GM23338 (cell line): Measurements from ENCODE around the gene TENM4. TPM values are rescaled to one million over a fixed set of nuclear protein-coding genes. Genes with fewer than 3 reads are reported as not detected.

Experiments
- ATAC-seq: fragments of 200-7000 bp; cut with Tn5 transposase; 3 replicates; pipeline ENCODE4 v1.9.1; 2020
- DNase-seq: peaks from one replicate; pipeline ENCODE4 v3.0.0-alpha.2; 2015; ENCODE audit warnings: low spot score
- H2AFZ ChIP-seq: fragments of 200-600 bp; sonication (generic); 2 replicates; pipeline ENCODE4 v1.8.0; 2016; ENCODE audit warnings: antibody characterized with exemption, mild to moderate bottlenecking, moderate library complexity
- H3F3A ChIP-seq: fragments of 200-600 bp; sonication (generic); replicated peaks from 2 replicates; pipeline ENCODE4 v1.8.0; 2017; ENCODE audit warnings: antibody characterized with exemption, mixed run types, low read depth
- H3K27ac ChIP-seq: fragments of 200-600 bp; sonication (generic); 2 replicates; pipeline ENCODE4 v1.6.1; 2016; ENCODE audit warnings: low read depth
- H3K27me3 ChIP-seq: fragments of 200-600 bp; sonication (generic); 2 replicates; pipeline ENCODE4 v1.8.0; 2016; ENCODE audit warnings: mild to moderate bottlenecking, mixed run types, moderate library complexity; ENCODE audit not compliant: insufficient read depth
- H3K36me3 ChIP-seq: fragments of 200-600 bp; sonication (generic); 2 replicates; pipeline ENCODE4 v1.8.0; 2016; ENCODE audit warnings: mild to moderate bottlenecking; ENCODE audit not compliant: insufficient read depth
- H3K4me1 ChIP-seq: fragments of 200-600 bp; sonication (generic); 2 replicates; pipeline ENCODE4 v1.8.0; 2016; ENCODE audit warnings: mild to moderate bottlenecking, moderate library complexity; ENCODE audit not compliant: insufficient read depth
- H3K4me2 ChIP-seq: fragments of 200-600 bp; sonication (generic); 2 replicates; pipeline ENCODE4 v1.7.1; 2017; ENCODE audit warnings: mixed run types
- H3K4me3 ChIP-seq: fragments of 200-600 bp; sonication (generic); 2 replicates; pipeline ENCODE4 v1.6.1; 2016; ENCODE audit warnings: mixed run types
- H3K79me2 ChIP-seq: fragments of 200-600 bp; sonication (generic); replicated peaks from 2 replicates; pipeline ENCODE4 v1.8.0; 2017; ENCODE audit warnings: mild to moderate bottlenecking; ENCODE audit not compliant: insufficient read depth
- H3K9me2 ChIP-seq: fragments of 200-600 bp; sonication (generic); 2 replicates; pipeline ENCODE4 v1.8.0; 2017; ENCODE audit not compliant: insufficient read depth
- H4K20me1 ChIP-seq: fragments of 200-600 bp; sonication (generic); replicated peaks from 2 replicates; pipeline ENCODE4 v1.8.0; 2017; ENCODE audit warnings: mild to moderate bottlenecking; ENCODE audit not compliant: insufficient read depth
- H3K27ac Mint-ChIP-seq: 2 replicates; pipeline ENCODE4 v1.8.0; 2020; ENCODE audit warnings: inconsistent platforms, mild to moderate bottlenecking, moderate library complexity, mixed read lengths
- H3K27me3 Mint-ChIP-seq: 3 replicates; pipeline ENCODE4 v1.8.0; 2022; ENCODE audit warnings: low read depth, mild to moderate bottlenecking, moderate library complexity, mixed read lengths, inconsistent platforms; ENCODE audit not compliant: insufficient read depth, poor library complexity
- H3K36me3 Mint-ChIP-seq: 3 replicates; pipeline ENCODE4 v1.8.0; 2021; ENCODE audit warnings: low read depth, mild to moderate bottlenecking, inconsistent platforms, moderate library complexity, mixed read lengths
- H3K4me1 Mint-ChIP-seq: 3 replicates; pipeline ENCODE4 v1.8.0; 2020; ENCODE audit warnings: mild to moderate bottlenecking, inconsistent platforms, mixed read lengths
- H3K4me3 Mint-ChIP-seq: 3 replicates; pipeline ENCODE4 v1.8.0; 2021; ENCODE audit warnings: moderate library complexity, mild to moderate bottlenecking, inconsistent platforms, mixed read lengths
- H3K9me3 Mint-ChIP-seq: 3 replicates; pipeline ENCODE4 v1.8.0; 2020; ENCODE audit warnings: moderate library complexity, mild to moderate bottlenecking, inconsistent platforms, mixed read lengths
- CREB1 ChIP-seq: fragments of 250-450 bp; sonication (Bioruptor Pico); IDR thresholded peaks from 2 replicates; pipeline ENCODE4 v1.5.0; 2020; ENCODE audit warnings: low read depth, mild to moderate bottlenecking, moderate library complexity
- POLR2AphosphoS5 ChIP-seq: IDR thresholded peaks from 2 replicates; pipeline ENCODE4 v1.6.1; 2016; ENCODE audit warnings: antibody characterized with exemption, low read depth
- ZNF462 ChIP-seq: fragments of 250-450 bp; sonication (Bioruptor Pico); IDR thresholded peaks from 2 replicates; pipeline ENCODE4 v1.5.0; 2020; ENCODE audit warnings: mild to moderate bottlenecking, moderate library complexity
- polyA plus RNA-seq: library from polyadenylated mRNA; unstranded; fragments of >200 nt; fragmentation: Nextera tagmentation; extraction: Ambion mirVana; gene quantifications from 2 replicates; pipeline ENCODE4 v1.2.1, GENCODE V29; 2016
- total RNA-seq: library from RNA; depleted of rRNA; stranded (reverse); fragments of >200 nt; shearing (Covaris generic); gene quantifications from 2 replicates; pipeline ENCODE4 v1.2.3, GENCODE V29; 2014
- TF ChIP-seq, protein P1 (sequence below): IDR thresholded peaks from 2 replicates; pipeline ENCODE4 v1.6.1; 2016; ENCODE audit warnings: antibody characterized with exemption

TENM4 gene
- total and polyA plus RNA-seq, 2 experiments from 2014 or later: 7.3 TPM

DNA sequence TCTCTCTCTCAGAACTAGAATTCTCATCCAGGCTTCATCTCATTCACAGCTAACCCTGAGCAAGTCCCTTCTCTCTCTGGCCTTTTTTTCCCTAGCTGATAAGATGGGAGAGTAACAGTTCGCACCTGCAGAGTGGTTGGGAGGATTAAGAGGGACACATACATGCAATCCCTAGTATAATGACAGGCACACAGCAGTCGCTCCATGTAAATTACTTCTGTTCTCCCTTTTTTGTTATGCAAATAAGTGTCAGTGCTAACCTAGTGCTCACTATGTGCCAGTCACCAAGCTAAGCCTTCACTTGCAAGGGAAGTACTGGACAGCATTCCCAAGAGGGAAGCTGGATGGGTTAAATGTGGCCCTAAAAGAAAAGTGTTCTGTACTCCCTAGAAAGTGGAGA lies 63.4 kb downstream of the TENM4 start (continued):
- no peak for TF ChIP-seq ZNF462 (CRISPR knock-in tag)
- no peak for TF ChIP-seq CREB1 (CRISPR knock-in tag)

DNA sequence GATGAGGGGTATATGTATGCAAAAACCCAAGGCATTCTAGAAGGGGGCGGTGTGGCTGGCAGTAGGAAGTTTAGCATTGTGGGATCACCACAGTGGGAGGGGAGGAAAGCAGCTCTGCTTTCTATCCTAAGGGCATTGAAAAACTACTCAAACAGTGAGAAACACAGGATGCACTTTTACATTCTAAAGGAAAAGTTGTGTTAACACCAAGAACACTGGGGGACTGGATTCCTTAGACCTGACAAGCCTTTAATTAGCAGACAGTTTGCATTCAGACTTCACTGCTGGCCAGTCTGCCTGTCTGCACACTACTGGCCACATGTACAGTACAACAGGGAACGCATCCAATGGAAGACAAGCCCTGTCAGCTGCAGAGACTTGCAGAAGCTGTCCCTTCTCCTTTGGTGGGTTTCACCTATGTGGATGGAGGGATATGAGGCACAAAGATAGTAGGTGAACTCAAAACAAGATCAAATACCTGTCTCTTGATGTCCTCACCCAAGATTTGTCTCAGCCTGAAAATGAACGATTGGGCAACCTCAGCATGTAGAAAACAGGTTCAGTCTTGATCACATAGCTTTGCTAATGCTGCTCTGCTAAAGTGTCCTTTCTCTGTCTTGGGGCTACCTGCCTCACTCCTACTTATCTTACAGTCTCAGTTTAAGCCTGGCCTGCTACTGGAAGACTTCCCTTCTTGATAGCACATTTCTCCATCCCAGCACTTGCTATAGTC lies 64.8 kb downstream of the TENM4 start:
- ATAC-seq (peak; percentile 90), DNase-seq (peak; percentile 69)
- Histone ChIP-seq H2AFZ (no peak overlapping the region), H3F3A (0 out of 2 replicates have a peak, but pooled peaks cover 3% of the 10 kb centered on the region), H3K4me3 (peak overlapping the region; percentile 17; the same call in 1 of the 2 replicates), H3K27ac (peak overlapping the region; percentile 53; the same call in 1 of the 2 replicates), H3K79me2 (no peaks in the 10 kb centered on the region), H3K4me2 (peak overlapping the region; percentile 61), H4K20me1 (no peaks in the 10 kb centered on the region), H3K27me3 (no peaks in the 10 kb centered on the region), H3K4me1 (peaks cover 54% of the 10 kb centered on the region), H3K36me3 (no peaks in the 10 kb centered on the region), H3K9me2 (no peaks in the 10 kb centered on the region)
- peak overlapping the region; percentile 18; the same call in 2 of the 3 replicates for H3K4me3 Mint-ChIP-seq
- peaks cover 9% of the 10 kb centered on the region; the same call in 2 of the 3 replicates for H3K9me3 Mint-ChIP-seq
- peak overlapping the region; percentile 32 for H3K27ac Mint-ChIP-seq
- peaks cover 4% of the 10 kb centered on the region for H3K27me3 Mint-ChIP-seq
- H3K36me3 Mint-ChIP-seq: peaks cover 9% of the 10 kb centered on the region
- H3K4me1 Mint-ChIP-seq: peaks cover 54% of the 10 kb centered on the region
- no peak for TF ChIP-seq POLR2AphosphoS5
- no peak for TF ChIP-seq ZNF462 (CRISPR knock-in tag)
- TF ChIP-seq, protein P1, sequence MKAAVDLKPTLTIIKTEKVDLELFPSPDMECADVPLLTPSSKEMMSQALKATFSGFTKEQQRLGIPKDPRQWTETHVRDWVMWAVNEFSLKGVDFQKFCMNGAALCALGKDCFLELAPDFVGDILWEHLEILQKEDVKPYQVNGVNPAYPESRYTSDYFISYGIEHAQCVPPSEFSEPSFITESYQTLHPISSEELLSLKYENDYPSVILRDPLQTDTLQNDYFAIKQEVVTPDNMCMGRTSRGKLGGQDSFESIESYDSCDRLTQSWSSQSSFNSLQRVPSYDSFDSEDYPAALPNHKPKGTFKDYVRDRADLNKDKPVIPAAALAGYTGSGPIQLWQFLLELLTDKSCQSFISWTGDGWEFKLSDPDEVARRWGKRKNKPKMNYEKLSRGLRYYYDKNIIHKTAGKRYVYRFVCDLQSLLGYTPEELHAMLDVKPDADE: no peak
- TF ChIP-seq CREB1 (CRISPR knock-in tag): no peak
